GM12875 (cell line): ENCODE measurements around the gene AGAP3.
A peak's percentile ranks its signal among the peaks of the same experiment; 100 is the strongest.

Experiments used
- H3K4me3 ChIP-seq: one replicate; pipeline ENCODE4 v1.5.1; 2011; ENCODE audit warnings: low read depth, low read length, control low read depth
- TF ChIP-seq, protein P1 (sequence below): IDR thresholded peaks from 2 replicates; pipeline ENCODE4 v1.5.1; 2011; ENCODE audit warnings: low read depth, mild to moderate bottlenecking, control low read depth, inconsistent platforms, low read length, moderate library complexity, borderline replicate concordance; ENCODE audit not compliant: insufficient read depth

Gene AGAP3

DNA sequence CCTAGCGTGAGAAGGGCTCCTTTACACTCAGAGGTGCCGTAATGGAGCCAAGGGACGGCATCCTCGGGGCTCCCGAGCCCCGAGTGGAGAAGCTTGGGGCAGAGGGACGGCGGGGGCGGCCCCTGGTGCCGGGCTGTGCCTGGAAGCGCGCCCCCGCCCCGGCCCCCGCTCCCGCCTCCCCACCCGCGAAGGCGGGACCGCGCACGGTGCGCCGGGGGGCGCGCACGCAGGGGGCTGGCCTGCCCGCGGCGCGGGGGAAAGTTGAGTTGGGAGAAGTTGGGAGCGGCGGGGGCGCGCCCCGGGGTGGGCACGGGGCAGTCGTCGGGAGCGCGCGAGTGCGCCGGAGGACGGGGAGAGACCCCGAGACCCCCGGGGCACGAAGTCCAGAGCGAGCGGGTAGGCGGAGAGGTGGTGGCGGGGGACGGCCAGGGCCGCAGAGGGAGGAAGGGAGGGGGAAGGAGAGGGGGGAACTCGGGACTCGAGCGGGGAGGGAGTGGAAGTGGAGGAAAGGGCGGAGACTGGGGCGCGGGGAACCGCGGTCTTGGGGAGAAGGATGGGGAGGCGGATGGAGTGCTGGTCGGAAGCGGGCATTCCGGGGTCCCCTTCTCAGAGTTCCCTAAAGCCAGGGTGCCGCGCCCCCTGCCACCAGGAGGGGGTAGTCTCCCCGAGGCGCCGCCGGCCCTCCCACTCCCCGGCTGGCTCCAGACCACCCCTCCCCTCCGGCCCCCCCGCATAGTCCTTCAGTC lies 26.7 kb upstream of the AGAP3 start, which contains the start of gene SLC4A2:
TSS of gene SLC4A2 (plus strand) at position 223 of the 746 bp plus-strand sequence. CDS start 2,399 bp downstream, outside the sequence.
- H3K4me3 ChIP-seq, result peak within 1 kb of the TSS; percentile 88
- TF ChIP-seq, protein P1, sequence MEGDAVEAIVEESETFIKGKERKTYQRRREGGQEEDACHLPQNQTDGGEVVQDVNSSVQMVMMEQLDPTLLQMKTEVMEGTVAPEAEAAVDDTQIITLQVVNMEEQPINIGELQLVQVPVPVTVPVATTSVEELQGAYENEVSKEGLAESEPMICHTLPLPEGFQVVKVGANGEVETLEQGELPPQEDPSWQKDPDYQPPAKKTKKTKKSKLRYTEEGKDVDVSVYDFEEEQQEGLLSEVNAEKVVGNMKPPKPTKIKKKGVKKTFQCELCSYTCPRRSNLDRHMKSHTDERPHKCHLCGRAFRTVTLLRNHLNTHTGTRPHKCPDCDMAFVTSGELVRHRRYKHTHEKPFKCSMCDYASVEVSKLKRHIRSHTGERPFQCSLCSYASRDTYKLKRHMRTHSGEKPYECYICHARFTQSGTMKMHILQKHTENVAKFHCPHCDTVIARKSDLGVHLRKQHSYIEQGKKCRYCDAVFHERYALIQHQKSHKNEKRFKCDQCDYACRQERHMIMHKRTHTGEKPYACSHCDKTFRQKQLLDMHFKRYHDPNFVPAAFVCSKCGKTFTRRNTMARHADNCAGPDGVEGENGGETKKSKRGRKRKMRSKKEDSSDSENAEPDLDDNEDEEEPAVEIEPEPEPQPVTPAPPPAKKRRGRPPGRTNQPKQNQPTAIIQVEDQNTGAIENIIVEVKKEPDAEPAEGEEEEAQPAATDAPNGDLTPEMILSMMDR, result peak; percentile 68

DNA sequence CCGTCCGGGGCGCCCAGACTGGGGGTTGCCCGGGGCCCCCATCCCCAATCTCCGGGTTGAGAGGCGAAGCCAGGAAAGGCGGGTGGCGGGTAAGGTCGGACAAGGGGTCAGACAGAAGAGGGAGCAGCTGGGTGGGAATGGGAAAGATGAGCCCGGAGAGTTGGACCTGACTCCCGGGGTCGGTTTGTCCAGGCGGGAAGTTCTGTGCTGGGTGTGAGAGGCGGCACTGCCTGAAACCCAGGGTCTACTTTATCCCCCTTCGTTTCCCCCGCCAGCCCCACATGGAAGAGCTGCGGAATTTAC lies 26.2 kb upstream of the AGAP3 start:
- H3K4me3 ChIP-seq, result peak overlapping the region; percentile 88
- TF ChIP-seq, protein P1, result no peak

DNA sequence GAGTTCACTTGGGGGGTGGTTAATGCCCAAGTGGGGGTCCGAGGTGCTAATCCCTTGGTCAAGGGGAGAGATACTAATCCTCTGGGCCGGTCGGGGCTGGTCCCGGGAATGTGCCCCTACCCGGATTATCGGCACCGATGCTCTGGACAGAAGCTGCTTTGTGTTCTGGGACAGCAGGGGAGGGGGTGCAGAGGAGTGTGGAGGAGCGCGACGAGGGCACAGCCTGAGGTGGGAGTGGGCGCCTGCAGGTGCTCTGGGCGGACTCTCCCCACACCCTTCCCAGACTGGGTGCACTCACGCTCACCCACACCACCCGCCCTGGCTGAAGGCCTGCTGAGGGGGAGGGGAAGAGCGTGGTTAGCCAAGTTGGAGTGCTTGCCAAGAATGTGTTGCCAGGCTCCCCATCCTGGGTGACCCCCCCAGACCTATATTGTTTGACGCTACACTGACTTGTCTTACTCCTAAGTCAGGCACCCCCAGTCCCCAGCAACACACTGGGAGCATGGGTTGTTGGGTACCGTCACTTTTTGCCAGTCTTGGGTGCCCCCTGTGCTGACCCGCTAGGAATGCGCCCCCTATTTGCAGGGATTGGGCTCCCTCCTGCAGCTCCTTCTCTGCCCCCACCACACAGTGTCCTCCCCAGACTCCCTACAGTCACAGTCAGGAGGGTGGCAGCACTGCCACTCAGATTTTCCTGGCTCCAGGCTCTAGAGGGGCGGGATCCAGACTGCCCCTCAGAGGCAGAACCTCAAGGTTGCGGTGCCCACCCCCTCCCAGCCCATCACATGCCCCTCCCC lies 25.7 kb upstream of the AGAP3 start:
- peak overlapping the region; percentile 88 for H3K4me3 ChIP-seq
- TF ChIP-seq, protein P1, result 0 out of 2 replicates have a peak, but pooled peaks have one; percentile 10

DNA sequence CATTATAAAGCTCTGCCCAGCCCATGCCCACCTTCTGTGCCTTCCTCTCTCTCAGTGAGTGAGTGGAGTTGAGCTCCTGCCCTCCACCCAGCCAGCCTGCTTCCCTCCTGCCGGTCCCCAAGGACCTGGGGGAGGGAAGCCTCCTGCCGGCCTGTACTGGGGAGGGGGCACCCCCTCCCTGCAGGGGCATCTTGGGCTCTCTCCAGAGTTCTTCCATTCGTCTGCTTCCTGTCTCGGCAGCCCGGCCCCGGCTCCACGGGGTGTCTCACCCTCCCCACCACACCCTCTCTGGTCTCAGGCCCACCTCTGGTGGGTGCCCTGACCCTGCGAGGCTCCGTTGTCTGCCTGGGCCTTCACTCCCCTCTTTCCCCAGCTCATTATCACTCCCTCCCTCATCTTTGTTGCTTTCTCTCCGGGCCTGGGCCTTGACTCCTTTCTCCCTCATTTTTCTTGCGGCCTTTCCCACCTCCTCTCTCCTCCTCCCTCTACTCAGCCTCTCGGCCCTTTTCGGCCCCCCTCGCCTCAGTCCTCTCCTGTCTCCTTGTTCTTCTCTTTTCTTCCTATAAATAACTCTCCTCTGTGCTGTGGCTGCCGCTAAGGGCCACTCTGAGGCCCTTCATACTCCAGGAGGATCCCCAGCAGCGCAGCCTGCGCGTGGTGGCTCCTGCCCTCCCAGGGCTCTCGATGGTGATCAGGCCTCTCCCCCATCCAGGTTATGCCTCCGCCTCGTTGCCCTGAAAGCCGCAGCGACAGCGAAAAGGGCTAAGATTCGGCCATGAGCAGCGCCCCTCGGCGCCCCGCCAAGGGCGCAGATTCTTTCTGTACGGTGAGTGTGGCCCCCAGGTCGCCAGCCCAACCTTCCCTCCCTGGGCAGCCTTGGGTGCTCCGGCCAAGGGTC lies 24.8 kb upstream of the AGAP3 start:
- TF ChIP-seq, protein P1, result no peak
- no peak overlapping the region for H3K4me3 ChIP-seq

DNA sequence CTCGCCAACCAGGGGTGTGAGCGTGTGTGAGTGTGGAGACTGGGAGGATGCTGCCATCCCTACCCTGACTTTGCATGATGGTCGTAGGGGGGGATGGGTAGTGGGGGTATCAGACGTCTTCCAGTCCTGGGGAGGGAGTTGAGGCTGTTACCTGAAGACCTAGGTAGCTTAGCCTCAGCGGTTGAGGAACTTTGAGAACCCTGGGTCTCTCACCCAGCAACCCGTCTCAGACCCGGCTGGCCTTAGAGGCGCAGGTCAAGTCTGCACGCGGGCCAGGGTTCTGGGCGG lies 24.2 kb upstream of the AGAP3 start:
- TF ChIP-seq, protein P1, result no peak
- no peak overlapping the region for H3K4me3 ChIP-seq

DNA sequence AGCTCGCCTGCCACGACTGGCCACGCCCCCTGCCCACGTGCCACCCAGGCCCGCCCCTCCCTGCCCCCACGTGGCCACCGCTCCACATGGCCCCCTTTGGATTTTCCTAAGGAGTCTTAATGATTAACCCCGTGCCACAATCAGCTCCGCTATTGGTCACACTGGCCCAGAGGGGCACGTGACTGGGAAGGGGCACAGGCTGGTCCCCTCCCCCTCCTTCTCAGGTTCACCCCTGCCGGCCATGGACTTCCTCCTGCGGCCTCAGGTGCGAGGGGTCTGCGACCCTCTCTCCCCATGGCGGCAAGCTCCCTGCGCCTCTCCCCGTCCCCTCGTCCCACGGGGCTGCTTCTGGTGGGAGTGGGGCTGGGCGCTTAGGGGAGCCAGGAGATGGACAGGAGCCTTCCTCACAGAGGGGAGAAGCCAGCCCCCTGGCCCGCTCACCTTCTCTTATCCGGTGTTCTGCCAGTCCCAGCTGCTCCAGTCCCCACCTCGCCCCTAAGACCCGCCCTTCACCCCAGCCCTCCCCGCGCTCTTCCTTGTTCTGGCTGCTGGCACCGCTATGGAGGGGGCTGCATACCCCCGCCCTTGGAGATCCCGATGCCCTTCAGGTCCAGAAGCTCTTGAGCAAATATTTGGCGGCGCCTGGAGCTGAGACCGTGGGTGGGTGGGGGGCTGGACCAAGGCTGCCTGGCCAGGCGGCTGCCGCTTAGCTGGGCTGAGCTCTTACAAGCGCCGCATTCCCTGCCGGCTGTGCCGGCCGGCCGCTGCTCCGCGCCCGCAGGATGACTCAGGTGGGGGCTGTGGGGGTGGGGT lies 23.7 kb upstream of the AGAP3 start:
- TF ChIP-seq, protein P1, result no peak
- H3K4me3 ChIP-seq, result no peak overlapping the region
